GM23248 (cell line): ENCODE results near the gene EVC.

Experiments used
- EZH2 ChIP-seq: fragments of 200-600 bp; sonication (generic); IDR thresholded peaks from 2 replicates; pipeline ENCODE4 v1.6.1; 2018; ENCODE audit warnings: antibody characterized with exemption, mild to moderate bottlenecking; ENCODE audit not compliant: insufficient read depth, poor library complexity, severe bottlenecking
- EZH2phosphoT487 ChIP-seq: fragments of 200-600 bp; sonication (generic); IDR thresholded peaks from 2 replicates; pipeline ENCODE4 v1.6.1; 2018; ENCODE audit warnings: antibody characterized with exemption, moderate library complexity, mild to moderate bottlenecking, low read depth; ENCODE audit not compliant: insufficient read depth

GRCh38 chr4:5804656-5805055, 93.7 kb downstream of the EVC start:
- TF ChIP-seq EZH2phosphoT487 (no peak), EZH2 (no peak)
